ENCODE measurements around the gene PFKFB2. TPM values are rescaled to one million over a fixed set of nuclear protein-coding genes. Genes with fewer than 3 reads are reported as not detected.

PFKFB2 gene
- total and polyA plus RNA-seq, 2 donors (not counting 3 experiments of a cell fraction or from before 2014, with no cell fraction given), result 0.70 to 2.0 TPM

GRCh38 chr1:207031016-207031415 is 22.1 kb upstream of the PFKFB2 start:
- H3K4me1 ChIP-seq (ENCODE audit: control insufficient read depth, extremely low read depth, insufficient read depth, low read length), result no peaks in the 10 kb centered on the region
- H3K36me3 ChIP-seq (ENCODE audit: control insufficient read depth in 2 of 2, extremely low read depth in 1 of 2, insufficient read depth in 2 of 2, low read length in 2 of 2), result no peaks in the 10 kb centered on the region
- H3K27me3 ChIP-seq (ENCODE audit: control insufficient read depth in 2 of 2, insufficient read depth in 2 of 2, low read length in 2 of 2), result peaks cover 7 to 24% of the 10 kb centered on the region in 2 experiments
- dilution Hi-C loops (cut with MboI; ENCODE audit: extremely low pct_ligation_motif_present, low sequenced_read_pairs), result no loop called here
- DNase-seq (ENCODE audit: low read depth, low spot score), result no peak
- no peak overlapping the region for H3K9ac ChIP-seq (replicated peaks; ENCODE audit: extremely low read depth, insufficient read depth, low read length)
- no peaks in the 10 kb centered on the region for H3K9me3 ChIP-seq (replicated peaks; ENCODE audit: control insufficient read depth, insufficient read depth, low read length)
- H3K79me2 ChIP-seq (ENCODE audit: control insufficient read depth, insufficient read depth, low read length), result no peaks in the 10 kb centered on the region
- H3K4me2 ChIP-seq (ENCODE audit: insufficient read depth, low read length), result no peak overlapping the region
- ChIA-PET POLR2A (no interaction called here), CTCF (interaction anchor here (1.2 kb wide), 1 partner anchor 19 kb away, joined by 4 read pairs; no protein-coding TSS in a partner anchor)
- no peaks in the 10 kb centered on the region for H3K9me1 ChIP-seq (replicated peaks; ENCODE audit: control insufficient read depth, extremely low read depth, insufficient read depth, low read length)
- no peak overlapping the region for H3K4me3 ChIP-seq (replicated peaks in 1 of 3; ENCODE audit: insufficient read depth in 1 of 3, low read depth in 1 of 3, low read length in 3 of 3)
- TF ChIP-seq MYC (IDR thresholded peaks at IDR 0.05; ENCODE audit: low read depth, low read length) (no peak), JUN (IDR thresholded peaks at IDR 0.05; ENCODE audit: borderline replicate concordance, insufficient read depth, insufficient read length, low read depth) (no peak), POLR2AphosphoS5 (IDR thresholded peaks at IDR 0.05; ENCODE audit: insufficient read depth, low read depth, low read length) (no peak), MAX (IDR thresholded peaks at IDR 0.05; ENCODE audit: insufficient read depth, insufficient read length) (no peak), POLR2A (IDR thresholded peaks at IDR 0.05; ENCODE audit: low read depth, low read length) (no peak), EZH2 (IDR thresholded peaks at IDR 0.05; ENCODE audit: borderline replicate concordance, low read depth, low read length, severe bottlenecking) (no peak), FOS (IDR thresholded peaks at IDR 0.05; ENCODE audit: borderline replicate concordance, insufficient read depth, low read length) (no peak), GATA2 (IDR thresholded peaks at IDR 0.05; ENCODE audit: insufficient read depth, insufficient read length, low read depth, low read length) (no peak), CTCF (IDR thresholded peaks at IDR 0.05; ENCODE audit: extremely low read depth in 1 of 2, insufficient read depth in 1 of 2, low read depth in 1 of 2, low read length in 2 of 2) (no peak)
- no peak overlapping the region for H2AFZ ChIP-seq (ENCODE audit: low read depth, low read length)
- intact Hi-C loops (cut with micrococcal nuclease), result no loop called here
- no peaks in the 10 kb centered on the region for H4K20me1 ChIP-seq (replicated peaks; ENCODE audit: control insufficient read depth, extremely low read depth, insufficient read depth, low read length)
- no peak overlapping the region for H3K27ac ChIP-seq (ENCODE audit: insufficient read depth, low read depth, low read length)
- no TSS peak for BruUV-seq (replicated peaks)
- FAIRE-seq, result no peak
